HEK293 (cell line): ENCODE measurements around the gene IRS1.

Experiments used
- KLF1 ChIP-seq: fragments of 450-650 bp; formaldehyde crosslinking; IDR thresholded peaks from 2 replicates; pipeline ENCODE4 v1.5.1; 2016; ENCODE audit warnings: missing biosample characterization, missing genetic modification characterization
- MZF1 ChIP-seq: fragments of 450-650 bp; formaldehyde crosslinking; IDR thresholded peaks from 2 replicates; pipeline ENCODE4 v1.5.1; 2017; ENCODE audit warnings: missing biosample characterization, missing genetic modification characterization, borderline replicate concordance
- SALL2 ChIP-seq: fragments of 450-650 bp; formaldehyde crosslinking; IDR thresholded peaks from 2 replicates; pipeline ENCODE4 v1.5.0; 2017; ENCODE audit warnings: missing biosample characterization, mild to moderate bottlenecking, missing genetic modification characterization, borderline replicate concordance
- YY1 ChIP-seq: fragments of 450-650 bp; formaldehyde crosslinking; IDR thresholded peaks from 2 replicates; pipeline ENCODE4 v1.5.1; 2018; ENCODE audit warnings: missing biosample characterization, missing genetic modification characterization
- YY2 ChIP-seq: fragments of 450-650 bp; formaldehyde crosslinking; IDR thresholded peaks from 2 replicates; pipeline ENCODE4 v1.5.1; 2016; ENCODE audit warnings: missing biosample characterization, missing genetic modification characterization
- ZNF24 ChIP-seq: fragments of 450-650 bp; formaldehyde crosslinking; IDR thresholded peaks from 2 replicates; pipeline ENCODE4 v1.5.1; 2016; ENCODE audit warnings: missing biosample characterization, missing genetic modification characterization
- ZNF274 ChIP-seq, 2 experiments: fragments of 200-500 bp in 1 of 2; fragments of 450-650 bp in 1 of 2; sonication (Bioruptor generic) in 1 of 2; formaldehyde crosslinking in 1 of 2; IDR thresholded peaks; 2 replicates each; pipeline versions ENCODE4 v1.5.1 to v1.6.1; 2014 to 2016; ENCODE audit warnings: borderline replicate concordance in 1 of 2, inconsistent platforms in 1 of 2, low read length in 1 of 2, missing biosample characterization in 1 of 2, missing genetic modification characterization in 1 of 2
- ZNF350 ChIP-seq: fragments of 450-650 bp; formaldehyde crosslinking; IDR thresholded peaks from 2 replicates; pipeline ENCODE4 v1.5.0; 2017; ENCODE audit warnings: missing biosample characterization, mild to moderate bottlenecking, missing genetic modification characterization
- ZNF549 ChIP-seq: fragments of 450-650 bp; IDR thresholded peaks from 2 replicates; pipeline ENCODE4 v1.5.1; 2018; ENCODE audit warnings: missing biosample characterization, missing genetic modification characterization, mild to moderate bottlenecking, inconsistent platforms, moderate library complexity
- ZNF768 ChIP-seq: fragments of 450-650 bp; formaldehyde crosslinking; IDR thresholded peaks from 2 replicates; pipeline ENCODE4 v1.5.1; 2018; ENCODE audit warnings: missing biosample characterization, mild to moderate bottlenecking, missing genetic modification characterization
- TF ChIP-seq, protein P1 (sequence below): fragments of 450-650 bp; formaldehyde crosslinking; IDR thresholded peaks from 2 replicates; pipeline ENCODE4 v1.5.1; 2016; ENCODE audit warnings: missing biosample characterization, missing genetic modification characterization
- TF ChIP-seq, protein P2 (sequence below): fragments of 450-650 bp; formaldehyde crosslinking; IDR thresholded peaks from 2 replicates; pipeline ENCODE4 v1.5.1; 2016; ENCODE audit warnings: missing biosample characterization, missing genetic modification characterization, low read depth

DNA sequence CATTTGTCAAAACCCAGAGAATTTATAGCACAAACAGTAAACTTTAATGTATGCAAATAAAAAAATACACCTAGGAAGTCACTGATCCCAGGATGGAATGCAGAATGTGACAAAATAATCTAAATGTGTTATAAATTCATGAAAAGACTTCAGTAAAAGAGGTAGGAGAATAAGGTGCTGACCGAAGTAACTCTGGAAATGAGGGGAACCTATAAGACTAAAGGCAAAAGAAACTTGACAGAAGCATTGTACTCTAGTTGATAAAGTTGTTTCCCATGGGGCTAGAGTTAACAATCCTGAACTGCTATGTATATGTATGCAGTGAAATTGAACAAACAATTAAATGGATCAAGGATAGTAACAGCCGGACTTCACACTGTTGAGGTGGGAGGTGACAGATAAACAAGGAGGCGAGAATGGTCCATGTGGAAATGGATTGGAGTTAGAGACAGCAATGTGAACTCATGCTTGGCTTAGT, 24.5 kb downstream of the IRS1 start:
- no peak for TF ChIP-seq ZNF350 (tag by site-specific recombination)
- TF ChIP-seq KLF1 (tag by site-specific recombination) = no peak
- TF ChIP-seq, protein P1, sequence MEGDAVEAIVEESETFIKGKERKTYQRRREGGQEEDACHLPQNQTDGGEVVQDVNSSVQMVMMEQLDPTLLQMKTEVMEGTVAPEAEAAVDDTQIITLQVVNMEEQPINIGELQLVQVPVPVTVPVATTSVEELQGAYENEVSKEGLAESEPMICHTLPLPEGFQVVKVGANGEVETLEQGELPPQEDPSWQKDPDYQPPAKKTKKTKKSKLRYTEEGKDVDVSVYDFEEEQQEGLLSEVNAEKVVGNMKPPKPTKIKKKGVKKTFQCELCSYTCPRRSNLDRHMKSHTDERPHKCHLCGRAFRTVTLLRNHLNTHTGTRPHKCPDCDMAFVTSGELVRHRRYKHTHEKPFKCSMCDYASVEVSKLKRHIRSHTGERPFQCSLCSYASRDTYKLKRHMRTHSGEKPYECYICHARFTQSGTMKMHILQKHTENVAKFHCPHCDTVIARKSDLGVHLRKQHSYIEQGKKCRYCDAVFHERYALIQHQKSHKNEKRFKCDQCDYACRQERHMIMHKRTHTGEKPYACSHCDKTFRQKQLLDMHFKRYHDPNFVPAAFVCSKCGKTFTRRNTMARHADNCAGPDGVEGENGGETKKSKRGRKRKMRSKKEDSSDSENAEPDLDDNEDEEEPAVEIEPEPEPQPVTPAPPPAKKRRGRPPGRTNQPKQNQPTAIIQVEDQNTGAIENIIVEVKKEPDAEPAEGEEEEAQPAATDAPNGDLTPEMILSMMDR (tag by site-specific recombination) = no peak
- no peak for TF ChIP-seq ZNF24 (tag by site-specific recombination)
- TF ChIP-seq, protein P2, sequence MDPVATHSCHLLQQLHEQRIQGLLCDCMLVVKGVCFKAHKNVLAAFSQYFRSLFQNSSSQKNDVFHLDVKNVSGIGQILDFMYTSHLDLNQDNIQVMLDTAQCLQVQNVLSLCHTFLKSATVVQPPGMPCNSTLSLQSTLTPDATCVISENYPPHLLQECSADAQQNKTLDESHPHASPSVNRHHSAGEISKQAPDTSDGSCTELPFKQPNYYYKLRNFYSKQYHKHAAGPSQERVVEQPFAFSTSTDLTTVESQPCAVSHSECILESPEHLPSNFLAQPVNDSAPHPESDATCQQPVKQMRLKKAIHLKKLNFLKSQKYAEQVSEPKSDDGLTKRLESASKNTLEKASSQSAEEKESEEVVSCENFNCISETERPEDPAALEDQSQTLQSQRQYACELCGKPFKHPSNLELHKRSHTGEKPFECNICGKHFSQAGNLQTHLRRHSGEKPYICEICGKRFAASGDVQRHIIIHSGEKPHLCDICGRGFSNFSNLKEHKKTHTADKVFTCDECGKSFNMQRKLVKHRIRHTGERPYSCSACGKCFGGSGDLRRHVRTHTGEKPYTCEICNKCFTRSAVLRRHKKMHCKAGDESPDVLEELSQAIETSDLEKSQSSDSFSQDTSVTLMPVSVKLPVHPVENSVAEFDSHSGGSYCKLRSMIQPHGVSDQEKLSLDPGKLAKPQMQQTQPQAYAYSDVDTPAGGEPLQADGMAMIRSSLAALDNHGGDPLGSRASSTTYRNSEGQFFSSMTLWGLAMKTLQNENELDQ = no peak
- TF ChIP-seq YY2 (tag by site-specific recombination) = no peak
- TF ChIP-seq ZNF768 = no peak
- no peak for TF ChIP-seq ZNF274 (IDR thresholded peaks at IDR 0.05; ENCODE audit: low read length)
- TF ChIP-seq ZNF274 (tag by site-specific recombination; IDR thresholded peaks at IDR 0.05; ENCODE audit: borderline replicate concordance) = no peak
- TF ChIP-seq SALL2 (tag by site-specific recombination) = no peak
- TF ChIP-seq MZF1 = no peak
- no peak for TF ChIP-seq ZNF549 (tag by site-specific recombination)
- no peak for TF ChIP-seq YY1 (tag by site-specific recombination)
